ENCODE measurements around the gene CCHCR1.

Gene CCHCR1

GRCh38 chr6:31092769-31093505 is 64.7 kb downstream of the CCHCR1 start:
- FAIRE-seq (no peak), DNase-seq (ENCODE audit: insufficient read length, low spot score) (no peak)
- TF ChIP-seq POU2F2 (IDR thresholded peaks at IDR 0.05; ENCODE audit: low read depth, low read length) (no peak), TAF1 (IDR thresholded peaks at IDR 0.05; ENCODE audit: low read depth, low read length) (no peak), PAX5 (IDR thresholded peaks at IDR 0.05; ENCODE audit: insufficient read depth, low read length, severe bottlenecking) (no peak), SPI1 (IDR thresholded peaks at IDR 0.05; ENCODE audit: low read depth, low read length) (no peak), POLR2A (IDR thresholded peaks at IDR 0.05; ENCODE audit: low read depth, low read length) (no peak), POLR2AphosphoS5 (IDR thresholded peaks at IDR 0.05; ENCODE audit: low read depth, low read length) (no peak)
